Vagina (tissue), 2 donors: ENCODE results near the gene PNPLA8. TPM values are rescaled to one million over a fixed set of nuclear protein-coding genes. Genes with fewer than 3 reads are reported as not detected.

Experiments
- DNase-seq, 2 donors: peaks; one replicate each; pipeline ENCODE4 v3.0.0-alpha.2; 2017; ENCODE audit errors: extremely low spot score in 2 of 2
- H3K27ac ChIP-seq: fragments of 200-600 bp; sonication (generic); one replicate; pipeline ENCODE4 v1.5.1; 2019
- H3K27me3 ChIP-seq: fragments of 200-600 bp; sonication (generic); one replicate; pipeline ENCODE4 v1.5.1; 2019
- H3K36me3 ChIP-seq, 2 donors: fragments of 200-600 bp; sonication (generic); one replicate each; pipeline ENCODE4 v1.5.1; 2017 to 2019
- H3K4me1 ChIP-seq: fragments of 200-600 bp; sonication (generic); one replicate; pipeline ENCODE4 v1.5.1; 2019
- H3K4me3 ChIP-seq, 2 donors: fragments of 200-600 bp; sonication (generic); 1 replicate in 1 of 2; 2 replicates in 1 of 2; pipeline ENCODE4 v1.5.1; 2016 to 2019
- H3K9me3 ChIP-seq: fragments of 200-600 bp; sonication (generic); one replicate; pipeline ENCODE4 v1.5.1; 2019
- POLR2A ChIP-seq, 2 donors: fragments of 450-650 bp; IDR thresholded peaks; one replicate each; pipeline ENCODE4 v1.6.1; 2017; ENCODE audit warnings: antibody characterized with exemption in 2 of 2, mild to moderate bottlenecking in 2 of 2, moderate library complexity in 2 of 2
- POLR2AphosphoS5 ChIP-seq, 2 donors: sonication (generic); formaldehyde crosslinking; IDR thresholded peaks; one replicate each; pipeline ENCODE4 v1.9.0; 2017; ENCODE audit warnings: antibody characterized with exemption in 2 of 2, mild to moderate bottlenecking in 2 of 2, low read depth in 1 of 2; ENCODE audit not compliant: insufficient read depth in 1 of 2
- intact Hi-C: fragments of 100-400 bp; cut with DNase I; formaldehyde crosslinking; loops from one replicate; pipeline ENCODE4 v1.15.1; 2023
- total RNA-seq: library from RNA; depleted of rRNA; stranded (reverse); fragments of >200 nt; gene quantifications from one replicate; pipeline ENCODE4 v1.2.3, GENCODE V29; 2016
- TF ChIP-seq, protein P1 (sequence below), 3 experiments: fragments of 450-650 bp in 2 of 3; fragments of 200-600 bp in 1 of 3; sonication (generic) in 1 of 3; IDR thresholded peaks; one replicate each; pipeline ENCODE4 v1.5.1; 2017 to 2019; ENCODE audit warnings: antibody characterized with exemption in 3 of 3, mild to moderate bottlenecking in 2 of 3, moderate library complexity in 2 of 3

The PNPLA8 gene
- total RNA-seq, 1 donor from 2014 or later = 18.7 TPM

DNA sequence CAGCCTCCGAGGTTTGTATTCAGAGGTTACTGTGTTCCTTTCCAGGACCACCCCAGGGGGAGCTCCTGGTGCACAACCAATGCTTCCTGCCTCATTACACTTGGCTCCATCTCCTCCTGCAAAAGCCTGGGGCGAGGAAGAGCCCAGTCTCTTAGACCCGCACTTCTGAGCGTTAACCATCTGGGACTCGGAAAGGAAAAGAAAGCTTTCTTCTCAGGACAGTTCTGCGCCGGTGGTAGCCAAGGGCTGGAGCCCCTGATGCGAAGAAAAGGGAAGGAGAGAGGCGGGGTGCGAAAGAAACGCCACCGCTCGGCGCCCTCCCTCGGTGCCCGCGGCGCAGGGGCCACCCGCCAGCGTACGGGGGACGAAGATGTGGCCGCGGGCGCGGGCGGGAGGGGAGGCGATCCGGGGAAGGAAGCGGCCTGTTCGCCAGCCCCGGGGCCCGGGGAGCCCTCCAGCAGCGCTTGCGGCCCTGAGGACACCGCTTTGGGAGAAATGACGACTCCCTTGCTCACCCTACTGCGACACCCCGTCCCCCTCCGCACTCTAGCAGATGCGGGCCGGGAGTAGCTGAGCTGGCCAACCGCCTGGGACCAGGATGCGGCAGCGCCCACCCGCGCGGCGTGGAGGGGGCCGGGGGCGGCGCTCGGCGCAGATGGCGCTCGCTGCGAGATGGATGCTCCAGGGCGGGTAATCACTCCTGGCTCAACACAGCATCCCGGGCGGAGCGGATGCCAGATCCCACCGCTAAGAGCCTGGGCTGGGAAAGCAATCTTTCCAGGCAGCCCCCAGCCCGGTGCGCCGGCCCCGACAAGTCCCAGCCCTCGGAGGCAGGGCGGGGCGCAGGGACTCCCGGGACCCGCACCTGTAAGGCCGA, 71.0 kb downstream of the PNPLA8 start:
- no peaks in the 10 kb centered on the region for H3K27me3 ChIP-seq
- intact Hi-C loops = no loop called here
- H3K9me3 ChIP-seq = no peaks in the 10 kb centered on the region
- no peaks in the 10 kb centered on the region for H3K36me3 ChIP-seq
- DNase-seq = no peak
- no peak for TF ChIP-seq POLR2AphosphoS5 (IDR thresholded peaks at IDR 0.05; ENCODE audit: insufficient read depth in 1 of 2, low read depth in 1 of 2)
- TF ChIP-seq, protein P1, sequence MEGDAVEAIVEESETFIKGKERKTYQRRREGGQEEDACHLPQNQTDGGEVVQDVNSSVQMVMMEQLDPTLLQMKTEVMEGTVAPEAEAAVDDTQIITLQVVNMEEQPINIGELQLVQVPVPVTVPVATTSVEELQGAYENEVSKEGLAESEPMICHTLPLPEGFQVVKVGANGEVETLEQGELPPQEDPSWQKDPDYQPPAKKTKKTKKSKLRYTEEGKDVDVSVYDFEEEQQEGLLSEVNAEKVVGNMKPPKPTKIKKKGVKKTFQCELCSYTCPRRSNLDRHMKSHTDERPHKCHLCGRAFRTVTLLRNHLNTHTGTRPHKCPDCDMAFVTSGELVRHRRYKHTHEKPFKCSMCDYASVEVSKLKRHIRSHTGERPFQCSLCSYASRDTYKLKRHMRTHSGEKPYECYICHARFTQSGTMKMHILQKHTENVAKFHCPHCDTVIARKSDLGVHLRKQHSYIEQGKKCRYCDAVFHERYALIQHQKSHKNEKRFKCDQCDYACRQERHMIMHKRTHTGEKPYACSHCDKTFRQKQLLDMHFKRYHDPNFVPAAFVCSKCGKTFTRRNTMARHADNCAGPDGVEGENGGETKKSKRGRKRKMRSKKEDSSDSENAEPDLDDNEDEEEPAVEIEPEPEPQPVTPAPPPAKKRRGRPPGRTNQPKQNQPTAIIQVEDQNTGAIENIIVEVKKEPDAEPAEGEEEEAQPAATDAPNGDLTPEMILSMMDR (IDR thresholded peaks at IDR 0.05) = no peak
- TF ChIP-seq POLR2A (IDR thresholded peaks at IDR 0.05) = no peak
- H3K27ac ChIP-seq = no peak overlapping the region
- H3K4me3 ChIP-seq = peak overlapping the region; percentile 45 to 56
- peaks cover 18% of the 10 kb centered on the region for H3K4me1 ChIP-seq

GRCh38 chr7:108454317-108454673, 71.6 kb downstream of the PNPLA8 start:
- H3K4me1 ChIP-seq = peaks cover 18% of the 10 kb centered on the region
- H3K36me3 ChIP-seq = no peaks in the 10 kb centered on the region
- H3K27me3 ChIP-seq = no peaks in the 10 kb centered on the region
- H3K9me3 ChIP-seq = no peaks in the 10 kb centered on the region
- peak overlapping the region; percentile 45 to 56 for H3K4me3 ChIP-seq
- no peak overlapping the region for H3K27ac ChIP-seq
- no peak for DNase-seq
- TF ChIP-seq POLR2A (IDR thresholded peaks at IDR 0.05) (no peak), POLR2AphosphoS5 (IDR thresholded peaks at IDR 0.05; ENCODE audit: insufficient read depth in 1 of 2, low read depth in 1 of 2) (no peak)
- TF ChIP-seq, protein P1 (IDR thresholded peaks at IDR 0.05) = no peak
- intact Hi-C loops = no loop called here

DNA sequence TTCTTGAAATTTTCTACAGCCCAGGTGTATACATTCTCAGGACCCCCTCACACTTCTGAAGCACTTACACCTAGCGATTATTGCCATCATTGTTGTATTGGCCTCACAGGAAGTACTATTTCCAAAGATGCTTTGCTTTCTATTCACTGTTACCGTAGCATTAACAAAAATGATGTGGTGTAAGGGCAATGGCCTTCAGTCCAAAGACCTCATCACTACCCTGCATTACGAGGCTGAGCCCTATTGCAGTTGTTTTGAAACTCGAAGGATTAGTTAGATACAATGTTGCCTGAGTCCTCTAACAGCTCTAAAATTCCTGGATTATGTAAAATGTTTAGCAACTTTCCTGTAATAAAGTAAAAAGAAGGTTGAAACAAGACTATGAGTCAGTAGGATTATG, 72.6 kb downstream of the PNPLA8 start:
- DNase-seq = no peak
- Histone ChIP-seq H3K4me1 (peaks cover 18% of the 10 kb centered on the region), H3K27me3 (no peaks in the 10 kb centered on the region), H3K36me3 (no peaks in the 10 kb centered on the region), H3K9me3 (no peaks in the 10 kb centered on the region), H3K4me3 (no peak overlapping the region), H3K27ac (no peak overlapping the region)
- intact Hi-C loops = no loop called here
- no peak for TF ChIP-seq POLR2A (IDR thresholded peaks at IDR 0.05)
- TF ChIP-seq, protein P1 (IDR thresholded peaks at IDR 0.05) = no peak
- no peak for TF ChIP-seq POLR2AphosphoS5 (IDR thresholded peaks at IDR 0.05; ENCODE audit: insufficient read depth in 1 of 2, low read depth in 1 of 2)

DNA sequence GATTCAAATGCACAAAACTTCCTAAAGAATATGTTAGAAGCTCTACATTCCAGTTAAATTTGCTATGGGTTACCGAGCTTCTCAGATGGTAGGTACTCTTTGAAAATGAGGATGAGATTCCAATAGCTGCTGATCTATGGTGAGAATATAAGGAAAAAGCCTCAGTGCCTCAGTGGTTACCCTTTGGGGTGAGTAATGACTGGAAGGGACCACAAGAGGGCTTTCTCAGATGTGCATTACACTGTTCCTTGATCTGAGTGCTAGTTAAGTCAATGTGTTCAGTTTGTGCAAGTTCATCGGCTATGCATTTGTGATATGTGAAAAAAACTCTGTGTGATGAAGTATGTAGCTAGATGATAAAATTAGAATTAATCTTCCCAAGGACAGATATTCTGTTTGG, 73.2 kb downstream of the PNPLA8 start:
- Histone ChIP-seq H3K4me1 (peaks cover 18% of the 10 kb centered on the region), H3K4me3 (no peak overlapping the region), H3K27ac (no peak overlapping the region), H3K9me3 (no peaks in the 10 kb centered on the region), H3K27me3 (no peaks in the 10 kb centered on the region), H3K36me3 (no peaks in the 10 kb centered on the region)
- no peak for DNase-seq
- no peak for TF ChIP-seq POLR2AphosphoS5 (IDR thresholded peaks at IDR 0.05; ENCODE audit: insufficient read depth in 1 of 2, low read depth in 1 of 2)
- no peak for TF ChIP-seq POLR2A (IDR thresholded peaks at IDR 0.05)
- TF ChIP-seq, protein P1 (IDR thresholded peaks at IDR 0.05) = no peak
- intact Hi-C loops = no loop called here

- no peak for DNase-seq
- Histone ChIP-seq H3K9me3 (no peaks in the 10 kb centered on the region), H3K4me3 (no peak overlapping the region), H3K36me3 (no peaks in the 10 kb centered on the region), H3K4me1 (peaks cover 18% of the 10 kb centered on the region), H3K27ac (no peak overlapping the region), H3K27me3 (no peaks in the 10 kb centered on the region)
- TF ChIP-seq POLR2AphosphoS5 (IDR thresholded peaks at IDR 0.05; ENCODE audit: insufficient read depth in 1 of 2, low read depth in 1 of 2) (no peak), POLR2A (IDR thresholded peaks at IDR 0.05) (no peak)
- TF ChIP-seq, protein P1 (IDR thresholded peaks at IDR 0.05) = no peak
- intact Hi-C loops = no loop called here
Observed at GRCh38 chr7:108451296-108451848, 74.6 kb downstream of the PNPLA8 start.
